ENCODE measurements around the gene PGLYRP4. TPM values are rescaled to one million over a fixed set of nuclear protein-coding genes. Genes with fewer than 3 reads are reported as not detected.

PGLYRP4 gene
- total RNA-seq, 2 experiments from 2014 or later, result not detected

DNA sequence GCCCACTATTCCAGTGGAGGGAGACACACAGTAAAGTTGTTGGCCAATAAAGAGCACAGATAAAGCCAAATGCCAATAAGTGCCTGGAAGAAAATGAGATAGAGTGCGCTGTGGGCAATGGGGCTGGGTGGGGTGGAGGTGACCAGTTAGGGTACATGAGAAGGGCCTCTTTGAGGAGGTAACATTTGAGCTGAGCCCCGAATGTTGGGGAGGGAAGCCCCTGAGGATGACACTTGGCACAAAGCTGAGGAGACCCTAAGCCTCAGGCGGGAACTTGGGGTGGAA is 10.0 kb upstream of the PGLYRP4 start:
- Histone ChIP-seq H3K4me3 (ENCODE audit: low read depth, low read length, poor library complexity, severe bottlenecking) (no peak overlapping the region), H2AFZ (ENCODE audit: low read length) (no peak overlapping the region), H3K4me2 (ENCODE audit: low read length) (no peak overlapping the region), H4K20me1 (ENCODE audit: insufficient read depth, low read length) (no peaks in the 10 kb centered on the region), H3K36me3 (ENCODE audit: insufficient read depth, low read length) (no peaks in the 10 kb centered on the region), H3K9me2 (ENCODE audit: insufficient read depth, low read length) (no peaks in the 10 kb centered on the region), H3K27ac (ENCODE audit: low read depth, low read length, poor library complexity, severe bottlenecking) (no peak overlapping the region), H3K4me1 (ENCODE audit: insufficient read depth, low read length, poor library complexity, severe bottlenecking) (no peaks in the 10 kb centered on the region), H3K9me3 (ENCODE audit: low read length) (no peaks in the 10 kb centered on the region), H3K79me2 (ENCODE audit: insufficient read depth, low read depth, low read length) (no peaks in the 10 kb centered on the region)
- intact Hi-C loops (cut with micrococcal nuclease; ENCODE audit: unreplicated experiment), result loop anchor here (10.0 kb wide), 1 partner anchor 386 kb away; no protein-coding TSS in a partner anchor
- no peak for TF ChIP-seq CTCF (conservative IDR thresholded peaks at IDR 0.05; ENCODE audit: low read length)
- TF ChIP-seq EZH2phosphoT487 (IDR thresholded peaks at IDR 0.05; ENCODE audit: borderline replicate concordance, low read depth, low read length), result no peak
- BruUV-seq (replicated peaks), result no TSS peak
- ChIA-PET POLR2A (no interaction called here), CTCF (ENCODE audit: unreplicated experiment) (no interaction called here)
- no peak for DNase-seq (ENCODE audit: low spot score)

DNA sequence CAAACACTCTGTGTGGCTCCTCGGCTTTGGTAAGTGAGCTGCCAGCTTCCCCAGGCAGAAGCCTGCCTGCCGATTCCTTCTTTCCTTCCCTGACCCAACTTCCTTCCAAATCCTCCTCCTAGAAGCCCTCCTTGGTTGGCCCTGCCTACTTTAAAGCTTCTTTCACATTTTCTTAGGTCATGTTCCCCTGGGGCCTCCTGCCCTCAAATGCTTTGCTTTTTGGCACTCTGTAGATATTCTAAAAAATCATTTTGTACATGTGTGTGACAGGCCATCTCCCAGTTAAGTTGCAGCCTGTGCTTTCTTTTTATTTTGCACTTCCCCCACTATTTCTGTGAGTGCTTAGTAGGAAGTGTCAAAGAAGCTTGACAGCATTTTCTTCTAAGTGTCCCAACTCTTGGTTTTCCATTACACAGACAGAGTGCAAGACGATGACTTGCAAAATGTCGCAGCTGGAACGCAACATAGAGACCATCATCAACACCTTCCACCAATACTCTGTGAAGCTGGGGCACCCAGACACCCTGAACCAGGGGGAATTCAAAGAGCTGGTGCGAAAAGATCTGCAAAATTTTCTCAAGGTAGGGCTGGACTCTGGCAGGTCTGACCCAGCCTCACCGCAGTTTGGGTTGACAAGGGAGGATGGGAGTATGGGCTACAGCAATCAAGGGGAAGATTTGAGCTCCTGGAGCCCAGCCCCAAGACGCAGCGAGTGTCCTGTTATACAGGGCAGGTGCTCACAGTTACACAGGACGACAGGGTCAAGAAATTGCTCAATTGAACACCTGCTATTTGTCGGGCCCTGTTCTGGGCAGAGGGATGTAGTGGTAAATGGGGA is 9.4 kb upstream of the PGLYRP4 start, which contains the start of gene S100A9:
S100A9 (plus strand) TSS at position 2 of the 838 bp plus-strand sequence; CDS start at position 432, 430 bp downstream.
- no TSS peak for BruUV-seq (replicated peaks)
- TF ChIP-seq CTCF (conservative IDR thresholded peaks at IDR 0.05; ENCODE audit: low read length) (no peak), EZH2phosphoT487 (IDR thresholded peaks at IDR 0.05; ENCODE audit: borderline replicate concordance, low read depth, low read length) (no peak)
- Histone ChIP-seq H3K4me1 (ENCODE audit: insufficient read depth, low read length, poor library complexity, severe bottlenecking) (no peaks in the 10 kb centered on the region), H3K4me3 (ENCODE audit: low read depth, low read length, poor library complexity, severe bottlenecking) (no peak within 1 kb of the TSS), H3K27ac (ENCODE audit: low read depth, low read length, poor library complexity, severe bottlenecking) (no peak within 1 kb of the TSS), H3K79me2 (ENCODE audit: insufficient read depth, low read depth, low read length) (no peaks in the 10 kb centered on the region), H3K36me3 (ENCODE audit: insufficient read depth, low read length) (no peaks in the 10 kb centered on the region), H2AFZ (ENCODE audit: low read length) (no peak within 1 kb of the TSS), H3K4me2 (ENCODE audit: low read length) (no peak within 1 kb of the TSS), H4K20me1 (ENCODE audit: insufficient read depth, low read length) (no peaks in the 10 kb centered on the region), H3K9me3 (ENCODE audit: low read length) (no peaks in the 10 kb centered on the region), H3K9me2 (ENCODE audit: insufficient read depth, low read length) (no peaks in the 10 kb centered on the region)
- POLR2A ChIA-PET, result no interaction called here
- intact Hi-C loops (cut with micrococcal nuclease; ENCODE audit: unreplicated experiment), result loop anchor here (10.0 kb wide), 1 partner anchor 387 kb away; no protein-coding TSS in a partner anchor
- CTCF ChIA-PET (ENCODE audit: unreplicated experiment), result no interaction called here
- no peak for DNase-seq (ENCODE audit: low spot score)
